Glutamatergic neuron (in vitro differentiated cells): Measurements from ENCODE around the gene RPTOR. TPM values are rescaled to one million over a fixed set of nuclear protein-coding genes. Genes with fewer than 3 reads are reported as not detected.

Experiments
- DNase-seq: peaks from one replicate; pipeline ENCODE4 v3.0.0; 2022
- H3K27ac Mint-ChIP-seq: one replicate; pipeline ENCODE4 v1.8.0; 2020; ENCODE audit warnings: mild to moderate bottlenecking, mixed read lengths, inconsistent platforms; ENCODE audit not compliant: unreplicated experiment
- H3K27me3 Mint-ChIP-seq: one replicate; pipeline ENCODE4 v1.8.0; 2020; ENCODE audit warnings: mild to moderate bottlenecking, moderate library complexity, mixed read lengths, inconsistent platforms; ENCODE audit not compliant: unreplicated experiment
- H3K36me3 Mint-ChIP-seq: one replicate; pipeline ENCODE4 v1.8.0; 2020; ENCODE audit warnings: mild to moderate bottlenecking, mixed read lengths, inconsistent platforms; ENCODE audit not compliant: unreplicated experiment
- H3K4me1 Mint-ChIP-seq: one replicate; pipeline ENCODE4 v1.8.0; 2020; ENCODE audit warnings: mild to moderate bottlenecking, low read depth, mixed read lengths, inconsistent platforms; ENCODE audit not compliant: unreplicated experiment
- H3K4me3 Mint-ChIP-seq: one replicate; pipeline ENCODE4 v1.8.0; 2020; ENCODE audit warnings: mild to moderate bottlenecking, mixed read lengths, inconsistent platforms; ENCODE audit not compliant: unreplicated experiment
- H3K9me3 Mint-ChIP-seq: one replicate; pipeline ENCODE4 v1.8.0; 2020; ENCODE audit warnings: mild to moderate bottlenecking, moderate library complexity, mixed read lengths, inconsistent platforms; ENCODE audit not compliant: unreplicated experiment
- CTCF ChIP-seq: fragments of 200-600 bp; sonication (generic); IDR thresholded peaks from one replicate; pipeline ENCODE4 v1.5.0; 2021; ENCODE audit not compliant: partially characterized antibody, unreplicated experiment
- total RNA-seq: library from RNA; stranded (reverse); fragmentation: NEBNext Ultra II Directional; extraction: Animal tissue kit (Norgen Biotek cat#: 25700); gene quantifications from one replicate; pipeline ENCODE4 v1.2.1, GENCODE V29; 2021; ENCODE audit not compliant: unreplicated experiment

RPTOR gene
- total RNA-seq, 1 donor from 2014 or later, result 39.8 TPM

- H3K27ac Mint-ChIP-seq, result no peak overlapping the region
- H3K4me3 Mint-ChIP-seq, result no peak overlapping the region
Measured at GRCh38 chr17:80888276-80889160, 343.9 kb downstream of the RPTOR start.

DNA sequence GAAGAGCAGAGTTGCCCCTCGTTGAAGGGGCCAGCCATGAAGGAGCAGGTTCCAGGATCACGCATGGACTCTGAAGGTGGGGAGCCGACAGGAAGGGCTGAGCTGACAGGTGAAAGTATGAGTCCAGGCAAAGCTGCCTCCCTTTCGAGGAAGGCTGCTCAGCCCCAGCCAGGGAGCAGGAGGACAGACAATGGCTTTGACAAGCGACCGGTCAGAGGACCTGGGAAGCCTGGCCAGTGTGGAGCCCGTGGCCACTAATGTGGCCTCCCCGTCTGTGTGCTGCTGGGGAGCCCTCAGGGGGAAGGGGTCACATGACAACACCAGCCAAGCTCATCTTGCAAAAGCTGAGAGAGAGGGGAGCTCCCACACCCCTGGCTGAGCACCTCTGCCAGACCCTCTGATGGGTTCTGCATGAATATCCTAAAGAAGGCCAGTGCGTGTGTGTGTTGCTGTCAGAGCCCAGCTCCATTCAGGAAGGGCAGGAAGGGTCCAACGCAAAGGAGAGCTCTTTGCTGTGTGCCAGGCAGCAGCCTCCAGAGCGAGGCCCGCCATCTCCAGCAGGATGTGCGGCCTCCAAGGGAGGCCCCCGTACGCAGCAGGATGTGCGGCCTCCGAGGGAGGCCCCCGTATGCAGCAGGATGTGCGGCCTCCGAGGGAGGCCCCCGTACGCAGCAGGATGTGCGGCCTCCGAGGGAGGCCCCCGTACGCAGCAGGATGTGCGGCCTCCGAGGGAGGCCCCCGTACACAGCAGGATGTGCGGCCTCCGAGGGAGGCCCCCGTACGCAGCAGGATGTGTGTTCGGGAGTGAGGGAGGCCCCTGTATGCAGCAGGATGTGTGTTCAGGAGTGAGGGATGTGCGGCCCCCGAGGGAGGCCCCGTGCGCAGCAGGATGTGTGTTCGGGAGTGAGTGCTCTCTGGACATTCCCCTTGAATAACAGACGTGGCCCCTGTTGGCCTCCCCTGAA lies 344.9 kb downstream of the RPTOR start:
- DNase-seq, result no peak
- no peaks in the 10 kb centered on the region for H3K36me3 Mint-ChIP-seq
- no peak for TF ChIP-seq CTCF
- no peak overlapping the region for H3K27ac Mint-ChIP-seq
- H3K4me3 Mint-ChIP-seq, result no peak overlapping the region
- peaks cover 21% of the 10 kb centered on the region for H3K4me1 Mint-ChIP-seq
- peaks cover 2% of the 10 kb centered on the region for H3K9me3 Mint-ChIP-seq
- H3K27me3 Mint-ChIP-seq, result peaks cover 11% of the 10 kb centered on the region

More at GRCh38 chr17:80888276-80889160, 343.9 kb downstream of the RPTOR start:
- no peak for TF ChIP-seq CTCF
- peaks cover 21% of the 10 kb centered on the region for H3K4me1 Mint-ChIP-seq
- H3K27me3 Mint-ChIP-seq, result peaks cover 11% of the 10 kb centered on the region
- no peaks in the 10 kb centered on the region for H3K36me3 Mint-ChIP-seq
- H3K9me3 Mint-ChIP-seq, result peaks cover 2% of the 10 kb centered on the region
- no peak for DNase-seq

- Mint-ChIP-seq H3K4me1 (peaks cover 26% of the 10 kb centered on the region), H3K9me3 (peaks cover 2% of the 10 kb centered on the region), H3K27ac (no peak overlapping the region), H3K36me3 (no peaks in the 10 kb centered on the region), H3K27me3 (peaks cover 11% of the 10 kb centered on the region), H3K4me3 (no peak overlapping the region)
- no peak for DNase-seq
- TF ChIP-seq CTCF, result no peak
Measured at GRCh38 chr17:80890196-80890920, 345.7 kb downstream of the RPTOR start.

DNA sequence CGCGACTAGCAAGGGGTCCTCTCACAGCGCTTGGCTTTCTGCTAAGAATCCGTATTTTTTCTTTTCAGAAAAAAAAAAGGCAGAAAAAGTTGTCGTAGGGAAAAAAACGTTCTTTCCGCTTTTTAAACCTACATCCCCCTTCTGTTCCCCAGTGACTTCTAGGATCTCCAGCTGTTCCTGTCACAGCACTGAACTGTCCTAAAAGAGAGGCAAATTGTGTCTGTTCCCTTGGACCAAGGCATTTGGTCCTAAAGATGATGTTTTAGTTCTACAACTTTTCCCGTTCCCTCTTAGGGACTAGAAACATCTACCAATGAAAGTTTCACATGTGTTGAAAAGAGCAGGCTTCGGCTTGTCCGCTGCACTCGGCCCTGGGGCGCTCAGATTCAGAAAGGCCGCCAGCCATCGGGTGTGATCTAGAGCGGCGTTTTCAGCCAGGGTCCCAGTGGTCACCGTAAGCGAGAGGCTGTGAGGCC lies 346.3 kb downstream of the RPTOR start:
- Mint-ChIP-seq H3K4me3 (no peak overlapping the region), H3K4me1 (peaks cover 28% of the 10 kb centered on the region), H3K9me3 (peaks cover 2% of the 10 kb centered on the region), H3K36me3 (no peaks in the 10 kb centered on the region), H3K27me3 (peaks cover 11% of the 10 kb centered on the region), H3K27ac (peak overlapping the region; percentile 15)
- no peak for DNase-seq
- no peak for TF ChIP-seq CTCF
